Progenitor cell of endocrine pancreas (in vitro differentiated cells): ENCODE results near the gene SLX4IP. TPM values are rescaled to one million over a fixed set of nuclear protein-coding genes. Genes with fewer than 3 reads are reported as not detected.
A peak's percentile ranks its signal among the peaks of the same experiment; 100 is the strongest.

Experiments
- DNase-seq: peaks from one replicate; pipeline ENCODE4 v3.0.0; 2021; ENCODE audit warnings: low spot score; ENCODE audit not compliant: unreplicated experiment
- H3K27ac Mint-ChIP-seq: 2 replicates; pipeline ENCODE4 v1.8.0; 2021; ENCODE audit warnings: mild to moderate bottlenecking, moderate library complexity, mixed read lengths
- H3K27me3 Mint-ChIP-seq: 2 replicates; pipeline ENCODE4 v1.8.0; 2021; ENCODE audit warnings: mixed read lengths
- H3K36me3 Mint-ChIP-seq: 2 replicates; pipeline ENCODE4 v1.8.0; 2022; ENCODE audit warnings: mixed read lengths; ENCODE audit not compliant: insufficient read depth
- H3K4me1 Mint-ChIP-seq: 2 replicates; pipeline ENCODE4 v1.8.0; 2021; ENCODE audit warnings: low read depth, mixed read lengths
- H3K4me3 Mint-ChIP-seq: 2 replicates; pipeline ENCODE4 v1.8.0; 2021; ENCODE audit warnings: low read depth, mild to moderate bottlenecking, moderate library complexity, mixed read lengths
- H3K9me3 Mint-ChIP-seq: 2 replicates; pipeline ENCODE4 v1.8.0; 2021; ENCODE audit warnings: low read depth, mixed read lengths
- CTCF ChIP-seq: fragments of 200-600 bp; sonication (generic); IDR thresholded peaks from one replicate; pipeline ENCODE4 v1.5.0; 2021; ENCODE audit warnings: antibody characterized with exemption, mild to moderate bottlenecking; ENCODE audit not compliant: unreplicated experiment
- total RNA-seq: library from RNA; stranded (reverse); gene quantifications from 2 replicates; pipeline ENCODE4 v1.2.1, GENCODE V29; 2021

SLX4IP gene
- total RNA-seq, 1 donor from 2014 or later: 12.0 TPM

- H3K27ac Mint-ChIP-seq: no peak overlapping the region
- DNase-seq: no peak
- H3K4me1 Mint-ChIP-seq: peaks cover 15% of the 10 kb centered on the region
- H3K36me3 Mint-ChIP-seq: peaks cover 2% of the 10 kb centered on the region
- no peaks in the 10 kb centered on the region for H3K9me3 Mint-ChIP-seq
- no peak overlapping the region for H3K4me3 Mint-ChIP-seq
- H3K27me3 Mint-ChIP-seq: no peaks in the 10 kb centered on the region
- no peak for TF ChIP-seq CTCF
These were observed 96.7 kb downstream of the SLX4IP start for GRCh38 chr20:10531848-10532247.

- Mint-ChIP-seq H3K9me3 (no peaks in the 10 kb centered on the region), H3K4me3 (no peak overlapping the region), H3K36me3 (peaks cover 2% of the 10 kb centered on the region), H3K4me1 (peaks cover 12% of the 10 kb centered on the region), H3K27me3 (no peaks in the 10 kb centered on the region), H3K27ac (no peak overlapping the region)
- TF ChIP-seq CTCF: no peak
- no peak for DNase-seq
These were observed 97.3 kb downstream of the SLX4IP start for GRCh38 chr20:10532361-10532760.

GRCh38 chr20:10536531-10536930 lies 101.4 kb downstream of the SLX4IP start:
- DNase-seq: no peak
- H3K4me3 Mint-ChIP-seq: no peak overlapping the region
- peak; percentile 45 for TF ChIP-seq CTCF

GRCh38 chr20:10537850-10538480 lies 102.9 kb downstream of the SLX4IP start:
- DNase-seq: no peak
- TF ChIP-seq CTCF: no peak
- peaks cover 2% of the 10 kb centered on the region for H3K36me3 Mint-ChIP-seq
- no peak overlapping the region for H3K27ac Mint-ChIP-seq
- no peaks in the 10 kb centered on the region for H3K9me3 Mint-ChIP-seq
- no peak overlapping the region for H3K4me3 Mint-ChIP-seq
- H3K4me1 Mint-ChIP-seq: peaks cover 8% of the 10 kb centered on the region
- no peaks in the 10 kb centered on the region for H3K27me3 Mint-ChIP-seq

More at GRCh38 chr20:10536531-10536930, 101.4 kb downstream of the SLX4IP start:
- peak overlapping the region; percentile 24 for H3K27ac Mint-ChIP-seq
- H3K36me3 Mint-ChIP-seq: peaks cover 2% of the 10 kb centered on the region
- peaks cover 2% of the 10 kb centered on the region for H3K4me1 Mint-ChIP-seq
- no peaks in the 10 kb centered on the region for H3K9me3 Mint-ChIP-seq
- H3K27me3 Mint-ChIP-seq: no peaks in the 10 kb centered on the region

GRCh38 chr20:10538768-10539167 lies 103.7 kb downstream of the SLX4IP start:
- Mint-ChIP-seq H3K27me3 (no peaks in the 10 kb centered on the region), H3K4me3 (no peak overlapping the region), H3K9me3 (no peaks in the 10 kb centered on the region), H3K27ac (no peak overlapping the region), H3K36me3 (peaks cover 2% of the 10 kb centered on the region), H3K4me1 (peaks cover 8% of the 10 kb centered on the region)
- no peak for DNase-seq
- no peak for TF ChIP-seq CTCF
